Heart left ventricle (tissue), 13 donors: ENCODE data around the gene DCDC2.

Source experiments
- POLR2A ChIP-seq, 2 donors: fragments of 450-650 bp; IDR thresholded peaks; one replicate each; pipeline ENCODE4 v1.6.1; 2017; ENCODE audit warnings: antibody characterized with exemption in 2 of 2, mild to moderate bottlenecking in 2 of 2, moderate library complexity in 2 of 2
- TF ChIP-seq, protein P1 (sequence below), 12 donors: fragments of 200-600 bp; sonication (generic) in 4 of 12; IDR thresholded peaks; one replicate each; pipeline versions ENCODE4 v1.5.0 to v1.8.0; 2018 to 2022; ENCODE audit warnings: antibody characterized with exemption in 12 of 12, mild to moderate bottlenecking in 5 of 12
- donor health status: ischemic (EF 13 %, LVEDD 7.1; RV severe dilation, severe dysfunction).
- donor health status: DM: no; HTN: yes; CAD: no.
- donor health status: DM: no; HTN: no; CAD: no.
- donor health status: ischemic (EF 25% LVEDD 6.9; RV normal size, moderate dysfunction).
- donor health status: ischemic (EF 25% LVEDD 5.7; RV mildly dilated, moderate dysfunction).
- donor health status: ischemic (EF 35%, LVEDD 5.7; RV mildly dilated, moderate dysfunction).
- donor health status: nonischemic (EF 11% LVEDD 7.7; RV severe dilation, severe dysfunction).
- donor health status: DM: yes; HTN: yes; CAD: no.
- donor health status: PGD.
- donor health status: ischemic (EF 29% LVEDD 5.4; RV normal size, mild dysfunction).
- donor health status: nonischemic (EF 23%, LVEDD 6.1; RV moderate dilation, normal function).

DNA sequence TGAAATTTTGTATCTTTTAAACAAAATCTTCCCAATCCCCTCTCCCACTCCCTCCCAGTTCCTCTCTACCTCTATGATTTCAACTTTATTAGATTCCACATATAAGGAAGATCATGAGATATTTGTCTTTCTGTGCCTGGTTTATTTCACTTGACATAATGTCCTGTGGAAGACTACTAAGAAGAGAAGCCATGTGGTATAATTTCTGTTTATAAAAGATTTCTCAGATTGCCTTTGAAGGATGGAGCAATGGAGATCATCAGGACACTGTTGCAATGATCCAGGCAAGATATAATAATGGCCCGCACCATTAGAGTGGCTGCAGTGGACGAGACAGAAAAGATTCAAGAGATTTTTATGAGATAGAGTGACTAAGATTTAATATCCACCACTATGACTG, 218.8 kb downstream of the DCDC2 start:
- TF ChIP-seq, protein P1, sequence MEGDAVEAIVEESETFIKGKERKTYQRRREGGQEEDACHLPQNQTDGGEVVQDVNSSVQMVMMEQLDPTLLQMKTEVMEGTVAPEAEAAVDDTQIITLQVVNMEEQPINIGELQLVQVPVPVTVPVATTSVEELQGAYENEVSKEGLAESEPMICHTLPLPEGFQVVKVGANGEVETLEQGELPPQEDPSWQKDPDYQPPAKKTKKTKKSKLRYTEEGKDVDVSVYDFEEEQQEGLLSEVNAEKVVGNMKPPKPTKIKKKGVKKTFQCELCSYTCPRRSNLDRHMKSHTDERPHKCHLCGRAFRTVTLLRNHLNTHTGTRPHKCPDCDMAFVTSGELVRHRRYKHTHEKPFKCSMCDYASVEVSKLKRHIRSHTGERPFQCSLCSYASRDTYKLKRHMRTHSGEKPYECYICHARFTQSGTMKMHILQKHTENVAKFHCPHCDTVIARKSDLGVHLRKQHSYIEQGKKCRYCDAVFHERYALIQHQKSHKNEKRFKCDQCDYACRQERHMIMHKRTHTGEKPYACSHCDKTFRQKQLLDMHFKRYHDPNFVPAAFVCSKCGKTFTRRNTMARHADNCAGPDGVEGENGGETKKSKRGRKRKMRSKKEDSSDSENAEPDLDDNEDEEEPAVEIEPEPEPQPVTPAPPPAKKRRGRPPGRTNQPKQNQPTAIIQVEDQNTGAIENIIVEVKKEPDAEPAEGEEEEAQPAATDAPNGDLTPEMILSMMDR (IDR thresholded peaks at IDR 0.05): no peak
- TF ChIP-seq POLR2A (IDR thresholded peaks at IDR 0.05): no peak
